Prostate gland (tissue), 2 donors: Measurements from ENCODE around the gene MAP4K4. TPM values are rescaled to one million over a fixed set of nuclear protein-coding genes. Genes with fewer than 3 reads are reported as not detected.

Experiments
- DNase-seq: peaks from one replicate; pipeline ENCODE4 v3.0.0-alpha.2; 2019; ENCODE audit warnings: low spot score
- H3K27ac ChIP-seq, 2 donors: fragments of 200-600 bp; sonication (generic); 2 replicates each; pipeline ENCODE4 v1.5.1; 2017 to 2019
- H3K27me3 ChIP-seq: fragments of 200-600 bp; sonication (generic); replicated peaks from 2 replicates; pipeline ENCODE4 v1.5.1; 2019; ENCODE audit not compliant: insufficient read depth
- H3K36me3 ChIP-seq, 2 donors: fragments of 200-600 bp; sonication (generic); 1 replicate in 1 of 2; 2 replicates in 1 of 2; pipeline versions ENCODE4 v1.5.1 to v1.8.1; 2017 to 2019
- H3K4me1 ChIP-seq: fragments of 200-600 bp; sonication (generic); replicated peaks from 2 replicates; pipeline ENCODE4 v1.5.1; 2019
- H3K4me3 ChIP-seq, 2 donors: fragments of 200-600 bp; sonication (generic); 2 replicates each; pipeline ENCODE4 v1.5.1; 2017 to 2019
- H3K9me3 ChIP-seq: fragments of 200-600 bp; sonication (generic); 2 replicates; pipeline ENCODE4 v1.5.1; 2017
- CTCF ChIP-seq, 4 experiments: fragments of 200-600 bp in 2 of 4; fragments of 450-650 bp in 2 of 4; sonication (generic) in 2 of 4; IDR thresholded peaks; 1 replicate in 3 of 4; 2 replicates in 1 of 4; pipeline ENCODE4 v1.5.1; 2016 to 2019; ENCODE audit warnings: antibody characterized with exemption in 4 of 4, mild to moderate bottlenecking in 2 of 4, moderate library complexity in 2 of 4
- POLR2A ChIP-seq: fragments of 450-650 bp; IDR thresholded peaks from one replicate; pipeline ENCODE4 v1.6.1; 2016; ENCODE audit warnings: antibody characterized with exemption, mild to moderate bottlenecking
- POLR2AphosphoS5 ChIP-seq: sonication (generic); formaldehyde crosslinking; IDR thresholded peaks from one replicate; pipeline ENCODE4 v1.6.1; 2017; ENCODE audit warnings: antibody characterized with exemption
- WGBS: methylation state at CpG from one replicate; pipeline ENCODE4 v1.1.5; 2018; 5-methylcytosine and 5-hydroxymethylcytosine counted together
- intact Hi-C: fragments of 100-400 bp; cut with DNase I; formaldehyde crosslinking; loops from one replicate; pipeline ENCODE4 v1.14.2; 2022
- total RNA-seq, 2 donors: library from RNA; depleted of rRNA; stranded (reverse); fragments of >200 nt; gene quantifications; one replicate each; pipeline ENCODE4 v1.1.0, GENCODE V29; 2016

The MAP4K4 gene
- total RNA-seq, 2 donors from 2014 or later, result 23.6 to 107 TPM

- Histone ChIP-seq H3K4me1 (peaks cover 14% of the 10 kb centered on the region), H3K4me3 (no peak overlapping the region), H3K27me3 (no peaks in the 10 kb centered on the region), H3K36me3 (no peaks in the 10 kb centered on the region), H3K9me3 (no peaks in the 10 kb centered on the region), H3K27ac (no peak overlapping the region)
- intact Hi-C loops, result no loop called here
- DNase-seq, result no peak
- TF ChIP-seq CTCF (IDR thresholded peaks at IDR 0.05) (no peak), POLR2AphosphoS5 (no peak), POLR2A (no peak)
- 97% methylated on average over 2 of the region's 2 CpGs for WGBS
Observed at GRCh38 chr2:101738649-101739048, 41.1 kb downstream of the MAP4K4 start.

GRCh38 chr2:101740555-101740964 lies 43.1 kb downstream of the MAP4K4 start:
- Histone ChIP-seq H3K36me3 (no peaks in the 10 kb centered on the region), H3K27me3 (no peaks in the 10 kb centered on the region), H3K4me3 (no peak overlapping the region), H3K27ac (no peak overlapping the region), H3K9me3 (no peaks in the 10 kb centered on the region), H3K4me1 (peaks cover 14% of the 10 kb centered on the region)
- TF ChIP-seq POLR2AphosphoS5 (no peak), CTCF (IDR thresholded peaks at IDR 0.05) (no peak), POLR2A (no peak)
- 44% methylated on average over 1 of the region's 1 CpG for WGBS
- no peak for DNase-seq
- intact Hi-C loops, result no loop called here

- intact Hi-C loops, result no loop called here
Observed at GRCh38 chr2:101741775-101742520, 44.4 kb downstream of the MAP4K4 start.

GRCh38 chr2:101742547-101742946 lies 45.0 kb downstream of the MAP4K4 start:
- Histone ChIP-seq H3K36me3 (no peaks in the 10 kb centered on the region), H3K4me1 (peaks cover 14% of the 10 kb centered on the region), H3K4me3 (no peak overlapping the region), H3K27ac (peak overlapping the region; percentile 46 to 58), H3K27me3 (no peaks in the 10 kb centered on the region), H3K9me3 (no peaks in the 10 kb centered on the region)
- WGBS, result 0% methylated on average over 1 of the region's 1 CpG
- intact Hi-C loops, result no loop called here
- no peak for DNase-seq
- no peak for TF ChIP-seq POLR2A

More at GRCh38 chr2:101741775-101742520, 44.4 kb downstream of the MAP4K4 start:
- peaks cover 14% of the 10 kb centered on the region for H3K4me1 ChIP-seq
- no peaks in the 10 kb centered on the region for H3K9me3 ChIP-seq
- H3K4me3 ChIP-seq, result no peak overlapping the region
- TF ChIP-seq POLR2AphosphoS5 (no peak), CTCF (IDR thresholded peaks at IDR 0.05) (no peak), POLR2A (no peak)
- WGBS, result 25% methylated on average over 9 of the region's 9 CpGs
- peak; percentile 24 for DNase-seq
- H3K36me3 ChIP-seq, result no peaks in the 10 kb centered on the region
- no peaks in the 10 kb centered on the region for H3K27me3 ChIP-seq
- peak overlapping the region; percentile 46 to 58 for H3K27ac ChIP-seq

- Histone ChIP-seq H3K27me3 (no peaks in the 10 kb centered on the region), H3K4me1 (peaks cover 14% of the 10 kb centered on the region), H3K36me3 (no peaks in the 10 kb centered on the region), H3K4me3 (no peak overlapping the region), H3K9me3 (no peaks in the 10 kb centered on the region), H3K27ac (no peak overlapping the region)
- 80% methylated on average over 3 of the region's 3 CpGs for WGBS
- TF ChIP-seq CTCF (IDR thresholded peaks at IDR 0.05) (no peak), POLR2A (no peak), POLR2AphosphoS5 (no peak)
- DNase-seq, result no peak
- intact Hi-C loops, result no loop called here
Observed at GRCh38 chr2:101743288-101743687, 45.8 kb downstream of the MAP4K4 start.
